Brain microvascular endothelial cell (primary cell): ENCODE results near the gene BRD2.
A peak's percentile ranks its signal among the peaks of the same experiment; 100 is the strongest.

ENCODE experiments used
- DNase-seq: peaks from one replicate; pipeline ENCODE4 v3.0.0-alpha.2; 2020
- H3K27ac ChIP-seq: fragments of 250-450 bp; sonication (Bioruptor Pico); 2 replicates; pipeline ENCODE4 v1.5.1; 2020; ENCODE audit warnings: mild to moderate bottlenecking, moderate library complexity
- H3K27me3 ChIP-seq: fragments of 250-450 bp; sonication (Bioruptor Pico); replicated peaks from 2 replicates; pipeline ENCODE4 v1.5.1; 2020; ENCODE audit warnings: mild to moderate bottlenecking
- H3K36me3 ChIP-seq: fragments of 250-450 bp; sonication (Bioruptor Pico); replicated peaks from 2 replicates; pipeline ENCODE4 v1.5.1; 2020; ENCODE audit warnings: mild to moderate bottlenecking
- H3K4me3 ChIP-seq: 2 replicates; pipeline ENCODE4 v1.5.1; 2011; ENCODE audit warnings: low read depth, mild to moderate bottlenecking, control low read depth, low read length, moderate library complexity
- CTCF ChIP-seq: IDR thresholded peaks from 2 replicates; pipeline ENCODE4 v1.5.1; 2011; ENCODE audit warnings: low read depth, mild to moderate bottlenecking, moderate library complexity, low read length, control low read depth, inconsistent platforms; ENCODE audit errors: missing control alignments
- in situ Hi-C: cut with HindIII; loops from 2 replicates; pipeline ENCODE4 v1.10.0; 2017; ENCODE audit warnings: low sequenced_read_pairs, low pct_ligation_motif_present

Gene BRD2

GRCh38 chr6:32972353-32973143, 4.2 kb downstream of the BRD2 start:
- TF ChIP-seq CTCF, result no peak
- in situ Hi-C loops, result no loop called here
- no peak for DNase-seq
- Histone ChIP-seq H3K4me3 (peak overlapping the region; percentile 98), H3K27ac (peak overlapping the region; percentile 52), H3K27me3 (no peaks in the 10 kb centered on the region), H3K36me3 (peaks cover 53% of the 10 kb centered on the region)

GRCh38 chr6:32973144-32974015, 5.0 kb downstream of the BRD2 start:
- no peak for TF ChIP-seq CTCF
- in situ Hi-C loops, result no loop called here
- DNase-seq, result no peak

DNA sequence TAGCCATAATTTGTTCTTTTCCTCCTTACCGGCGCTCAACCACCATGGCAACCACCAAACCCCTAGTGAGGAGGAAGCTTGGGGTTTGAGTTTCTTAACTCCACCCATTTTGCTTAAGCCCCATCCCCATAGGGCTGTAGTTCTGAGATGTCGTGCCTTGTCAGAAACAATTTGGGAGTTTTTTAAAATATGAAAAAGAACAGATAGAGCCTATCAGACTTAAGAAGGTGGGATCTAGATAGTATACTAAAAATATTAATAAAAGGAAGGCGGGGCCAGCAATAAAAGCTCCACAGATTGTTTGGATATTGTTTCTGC, 5.6 kb downstream of the BRD2 start:
- in situ Hi-C loops, result no loop called here
- DNase-seq, result peak; percentile 45
- Histone ChIP-seq H3K4me3 (peak overlapping the region; percentile 98), H3K27ac (peak overlapping the region; percentile 8), H3K27me3 (no peaks in the 10 kb centered on the region), H3K36me3 (peaks cover 67% of the 10 kb centered on the region)
- no peak for TF ChIP-seq CTCF

More at GRCh38 chr6:32973144-32974015, 5.0 kb downstream of the BRD2 start:
- peak overlapping the region; percentile 98 for H3K4me3 ChIP-seq
- no peaks in the 10 kb centered on the region for H3K27me3 ChIP-seq
- peak overlapping the region; percentile 52 for H3K27ac ChIP-seq
- H3K36me3 ChIP-seq, result peaks cover 61% of the 10 kb centered on the region

DNA sequence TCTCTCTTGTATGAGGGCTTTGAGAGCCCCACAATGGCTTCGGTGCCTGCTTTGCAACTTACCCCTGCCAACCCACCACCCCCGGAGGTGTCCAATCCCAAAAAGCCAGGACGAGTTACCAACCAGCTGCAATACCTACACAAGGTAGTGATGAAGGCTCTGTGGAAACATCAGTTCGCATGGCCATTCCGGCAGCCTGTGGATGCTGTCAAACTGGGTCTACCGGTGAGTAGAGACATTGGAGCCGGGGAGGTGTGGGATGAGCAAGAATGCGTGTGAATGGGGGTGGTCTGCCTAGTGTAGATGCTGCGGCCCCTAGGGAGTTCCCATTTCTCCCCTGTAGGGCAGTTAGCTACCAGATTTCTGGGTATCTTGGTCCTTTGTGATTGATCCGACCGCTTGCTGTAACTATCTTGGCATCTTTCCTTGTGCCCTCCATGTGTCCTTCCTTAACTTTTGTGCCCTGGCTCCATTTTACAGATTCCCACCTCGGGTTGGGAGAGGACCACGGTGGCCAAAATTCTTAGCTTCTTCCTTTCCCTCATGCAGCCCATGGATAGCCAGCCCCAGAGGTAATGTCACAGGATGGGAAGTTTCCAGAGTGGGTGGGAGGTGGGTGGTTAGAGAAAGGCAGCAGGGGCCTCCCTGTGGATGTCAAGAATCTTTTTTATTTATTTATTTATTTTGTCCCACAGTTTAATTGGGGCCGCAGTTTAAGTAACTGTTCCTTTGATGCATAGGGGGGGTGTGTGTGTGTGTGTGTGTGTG, 6.3 kb downstream of the BRD2 start:
- Histone ChIP-seq H3K4me3 (peak overlapping the region; percentile 98), H3K36me3 (peaks cover 75% of the 10 kb centered on the region), H3K27me3 (no peaks in the 10 kb centered on the region), H3K27ac (no peak overlapping the region)
- DNase-seq, result no peak
- in situ Hi-C loops, result no loop called here
- no peak for TF ChIP-seq CTCF

- no peak for TF ChIP-seq CTCF
- no peak overlapping the region for H3K27ac ChIP-seq
- peak overlapping the region; percentile 98 for H3K4me3 ChIP-seq
- in situ Hi-C loops, result no loop called here
- peaks cover 86% of the 10 kb centered on the region for H3K36me3 ChIP-seq
- no peak for DNase-seq
- no peaks in the 10 kb centered on the region for H3K27me3 ChIP-seq
Observed at GRCh38 chr6:32975886-32976285, 7.5 kb downstream of the BRD2 start.
